Colon (tissue), 2 donors: ENCODE data around the gene SPRR2E.
"Not testable (repeated sequence)": the region's sequence is repeated elsewhere in the genome, so short reads cannot be mapped to it uniquely, and the experiment has no call there.

Experiments used
- FAIRE-seq: peaks from 2 replicates; lab custom pipeline; 2012; peaks lifted over from hg19 to GRCh38; lab: Jason Lieb, UNC
- donor health status: control.
- donor health status: control.

The SPRR2E gene

GRCh38 chr1:153058826-153059784, 35.2 kb downstream of the SPRR2E start:
- FAIRE-seq = no peak

- FAIRE-seq = no peak
Observed at GRCh38 chr1:153058154-153058553, 36.2 kb downstream of the SPRR2E start.

GRCh38 chr1:153057375-153057774, 37.0 kb downstream of the SPRR2E start, which contains the start of gene SPRR2A:
Gene SPRR2A (minus strand): TSS chr1:153057512. CDS start chr1:153056735, 777 bp downstream.
- FAIRE-seq = no peak

GRCh38 chr1:153056111-153056510, 38.2 kb downstream of the SPRR2E start:
- not testable (repeated sequence) for FAIRE-seq

- no peak for FAIRE-seq
Observed at GRCh38 chr1:153049211-153049610, 45.1 kb downstream of the SPRR2E start.
